Activated T-helper 2 cell treated with anti-CD3 and anti-CD28 coated beads, Interferon-gamma antibody, Interleukin-2, Interleukin-4, amounts not matched to agents 10 μg/mL and 5 μg/mL and 100 μg/mL, durations not matched to agents 14 hours and 24 hours and 36 hours (primary cell): ENCODE data around the gene HTR2B. TPM values are rescaled to one million over a fixed set of nuclear protein-coding genes. Genes with fewer than 3 reads are reported as not detected.
A peak's percentile ranks its signal among the peaks of the same experiment; 100 is the strongest.

Experiments
- DNase-seq: peaks from one replicate; pipeline ENCODE4 v3.0.0; 2021; ENCODE audit warnings: low spot score
- H3K27ac Mint-ChIP-seq: one replicate; pipeline ENCODE4 v1.8.0; 2021; ENCODE audit warnings: mixed read lengths
- H3K27me3 Mint-ChIP-seq: one replicate; pipeline ENCODE4 v1.8.0; 2021; ENCODE audit warnings: low read depth, mixed read lengths
- H3K36me3 Mint-ChIP-seq: one replicate; pipeline ENCODE4 v1.8.0; 2021; ENCODE audit warnings: low read depth, mixed read lengths
- H3K4me1 Mint-ChIP-seq: one replicate; pipeline ENCODE4 v1.8.0; 2021; ENCODE audit warnings: low read depth, mixed read lengths
- H3K4me3 Mint-ChIP-seq: one replicate; pipeline ENCODE4 v1.8.0; 2021; ENCODE audit warnings: low read depth, mild to moderate bottlenecking, moderate library complexity, mixed read lengths
- H3K9me3 Mint-ChIP-seq: one replicate; pipeline ENCODE4 v1.8.0; 2021; ENCODE audit warnings: mixed read lengths
- intact Hi-C: fragments of 100-400 bp; cut with micrococcal nuclease; formaldehyde crosslinking; loops from one replicate; pipeline ENCODE4 v1.15.1; 2023
- total RNA-seq: library from RNA; stranded (reverse); gene quantifications from 2 replicates; pipeline ENCODE4 v1.2.3, GENCODE V29; 2022

The HTR2B gene
- not detected in 2 replicates for total RNA-seq

- Mint-ChIP-seq H3K4me1 (peaks cover 48% of the 10 kb centered on the region), H3K4me3 (peak within 1 kb of the TSS; percentile 66), H3K36me3 (peaks cover 10% of the 10 kb centered on the region), H3K27ac (peak within 1 kb of the TSS; percentile 77), H3K9me3 (no peaks in the 10 kb centered on the region), H3K27me3 (no peaks in the 10 kb centered on the region)
- intact Hi-C loops, result loop anchor here (5.0 kb wide), 1 partner anchor 37 kb away; no protein-coding TSS in a partner anchor
- DNase-seq, result peak; percentile 27
These were observed at the start of gene HTR2B for GRCh38 chr2:231124838-231125568. HTR2B (minus strand) TSS chr2:231125042; CDS start chr2:231123764, 1,278 bp downstream.

DNA sequence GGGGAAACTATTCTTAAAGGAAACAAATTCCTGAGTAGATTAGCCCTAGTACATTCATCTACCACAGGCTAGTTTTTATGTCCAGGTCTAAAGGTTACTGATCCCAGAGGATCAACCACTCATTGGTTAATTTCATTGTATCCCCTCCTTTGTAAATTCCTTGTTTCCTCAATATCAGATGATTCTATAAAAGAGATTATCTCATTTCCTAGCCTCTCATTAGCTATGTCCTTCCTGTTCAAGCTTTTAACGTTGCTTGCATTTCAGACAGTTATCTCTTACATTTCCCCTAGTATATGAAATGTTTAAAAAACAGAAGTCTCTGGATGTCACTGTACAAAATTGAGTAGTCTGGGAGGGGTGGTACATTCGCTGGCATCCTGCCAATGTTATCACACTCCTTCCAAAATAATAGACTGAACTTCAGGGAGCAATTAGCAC is 49.4 kb upstream of the HTR2B start:
- no peak for DNase-seq
- Mint-ChIP-seq H3K36me3 (peaks cover 58% of the 10 kb centered on the region), H3K27me3 (no peaks in the 10 kb centered on the region), H3K27ac (no peak overlapping the region), H3K4me1 (peaks cover 8% of the 10 kb centered on the region), H3K9me3 (no peaks in the 10 kb centered on the region), H3K4me3 (no peak overlapping the region)
- intact Hi-C loops, result no loop called here

GRCh38 chr2:231172025-231172424 is 47.2 kb upstream of the HTR2B start:
- intact Hi-C loops, result no loop called here
- Mint-ChIP-seq H3K36me3 (peaks cover 74% of the 10 kb centered on the region), H3K27ac (no peak overlapping the region), H3K4me1 (peaks cover 22% of the 10 kb centered on the region), H3K9me3 (no peaks in the 10 kb centered on the region), H3K27me3 (no peaks in the 10 kb centered on the region), H3K4me3 (no peak overlapping the region)
- DNase-seq, result no peak

- no peak for DNase-seq
- peaks cover 26% of the 10 kb centered on the region for H3K4me1 Mint-ChIP-seq
- no peak overlapping the region for H3K27ac Mint-ChIP-seq
- intact Hi-C loops, result no loop called here
- no peaks in the 10 kb centered on the region for H3K27me3 Mint-ChIP-seq
- no peak overlapping the region for H3K4me3 Mint-ChIP-seq
- H3K9me3 Mint-ChIP-seq, result no peaks in the 10 kb centered on the region
- peaks cover 81% of the 10 kb centered on the region for H3K36me3 Mint-ChIP-seq
These were observed 45.2 kb upstream of the HTR2B start for GRCh38 chr2:231170055-231170454.

DNA sequence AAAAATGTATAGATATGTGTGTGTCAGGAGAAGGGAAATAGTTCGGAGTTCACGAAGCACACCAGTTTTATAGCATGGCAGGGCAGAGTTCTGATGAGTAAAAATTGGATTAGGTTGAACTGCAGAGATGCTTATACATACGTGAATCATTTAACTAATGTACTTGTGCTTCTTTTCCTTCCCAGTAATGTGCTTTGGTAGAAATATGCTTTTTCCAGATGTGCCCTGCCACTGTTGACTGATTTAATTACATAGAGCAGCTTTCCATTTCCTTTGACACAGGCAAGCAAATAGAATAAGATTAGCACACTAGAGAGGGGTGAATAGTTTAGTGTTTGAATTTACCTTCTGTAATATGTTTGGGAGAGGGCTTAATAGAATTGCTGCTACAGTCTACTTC is 44.6 kb upstream of the HTR2B start:
- intact Hi-C loops, result loop anchor here (5.0 kb wide), 1 partner anchor 67 kb away; no protein-coding TSS in a partner anchor
- Mint-ChIP-seq H3K27me3 (no peaks in the 10 kb centered on the region), H3K36me3 (peaks cover 82% of the 10 kb centered on the region)

GRCh38 chr2:231168460-231169139 is 43.8 kb upstream of the HTR2B start:
- H3K27me3 Mint-ChIP-seq, result no peaks in the 10 kb centered on the region
- no peak for DNase-seq
- H3K27ac Mint-ChIP-seq, result peak overlapping the region; percentile 83
- H3K4me3 Mint-ChIP-seq, result no peak overlapping the region
- H3K36me3 Mint-ChIP-seq, result peaks cover 80% of the 10 kb centered on the region
- H3K4me1 Mint-ChIP-seq, result peaks cover 26% of the 10 kb centered on the region
- intact Hi-C loops, result loop anchor here (5.0 kb wide), 1 partner anchor 66 kb away; no protein-coding TSS in a partner anchor
- H3K9me3 Mint-ChIP-seq, result no peaks in the 10 kb centered on the region

More for the DNA sequence above, 44.6 kb upstream of the HTR2B start:
- H3K4me1 Mint-ChIP-seq, result peaks cover 26% of the 10 kb centered on the region
- DNase-seq, result no peak
- H3K27ac Mint-ChIP-seq, result no peak overlapping the region
- no peaks in the 10 kb centered on the region for H3K9me3 Mint-ChIP-seq
- no peak overlapping the region for H3K4me3 Mint-ChIP-seq

GRCh38 chr2:231167745-231168459 is 43.1 kb upstream of the HTR2B start:
- Mint-ChIP-seq H3K4me1 (peaks cover 29% of the 10 kb centered on the region), H3K4me3 (no peak overlapping the region), H3K27me3 (no peaks in the 10 kb centered on the region), H3K27ac (peak overlapping the region; percentile 83), H3K9me3 (no peaks in the 10 kb centered on the region), H3K36me3 (peaks cover 83% of the 10 kb centered on the region)
- no peak for DNase-seq
- intact Hi-C loops, result loop anchor here (5.0 kb wide), 1 partner anchor 66 kb away; no protein-coding TSS in a partner anchor

DNA sequence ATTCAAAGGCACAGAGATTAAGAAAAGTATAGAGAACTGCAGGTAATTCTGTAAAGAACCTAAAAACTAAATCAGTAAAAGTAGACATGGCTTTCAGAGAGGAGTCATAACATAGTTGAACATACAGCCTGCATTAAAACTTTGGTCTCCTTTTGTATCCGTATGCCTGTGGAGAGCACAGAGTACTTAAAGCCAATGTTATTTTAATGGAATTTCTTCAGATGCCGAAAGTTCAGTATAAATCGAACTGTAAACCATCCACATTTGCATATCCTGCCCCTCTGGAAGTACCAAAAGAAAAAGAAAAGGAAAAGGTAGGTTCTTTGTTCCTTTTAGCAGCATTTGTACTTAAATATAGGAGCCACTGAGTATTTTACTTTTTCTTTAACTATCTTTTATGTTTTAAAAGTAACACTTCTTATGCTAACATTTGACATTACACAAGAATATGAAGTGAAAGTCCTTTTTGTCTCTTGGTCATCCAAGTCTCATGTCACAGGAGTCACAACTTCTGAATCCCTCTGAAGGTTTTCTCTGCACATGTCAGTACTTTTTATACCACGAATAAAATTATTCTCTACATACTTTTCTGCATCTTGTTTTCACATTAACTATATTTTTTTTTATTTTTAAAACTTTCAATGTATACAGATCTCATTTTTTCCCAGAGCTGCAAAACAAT is 38.7 kb upstream of the HTR2B start:
- H3K27ac Mint-ChIP-seq, result peak overlapping the region; percentile 3

GRCh38 chr2:231163011-231163410 is 38.2 kb upstream of the HTR2B start:
- Mint-ChIP-seq H3K36me3 (peaks cover 56% of the 10 kb centered on the region), H3K27ac (peak overlapping the region; percentile 3), H3K4me3 (no peak overlapping the region), H3K9me3 (no peaks in the 10 kb centered on the region), H3K4me1 (peaks cover 36% of the 10 kb centered on the region), H3K27me3 (no peaks in the 10 kb centered on the region)
- no peak for DNase-seq
- intact Hi-C loops, result loop anchor here (5.0 kb wide), 1 partner anchor 36 kb away; the partner anchor contains the start of gene HTR2B

More for the DNA sequence above, 38.7 kb upstream of the HTR2B start:
- no peak for DNase-seq
- Mint-ChIP-seq H3K27me3 (no peaks in the 10 kb centered on the region), H3K4me1 (peaks cover 41% of the 10 kb centered on the region), H3K9me3 (no peaks in the 10 kb centered on the region), H3K36me3 (peaks cover 62% of the 10 kb centered on the region), H3K4me3 (no peak overlapping the region)
- intact Hi-C loops, result loop anchor here (5.0 kb wide), 1 partner anchor 36 kb away; the partner anchor contains the start of gene HTR2B

- H3K4me1 Mint-ChIP-seq, result peaks cover 25% of the 10 kb centered on the region
- peaks cover 47% of the 10 kb centered on the region for H3K36me3 Mint-ChIP-seq
- no peaks in the 10 kb centered on the region for H3K27me3 Mint-ChIP-seq
- no peaks in the 10 kb centered on the region for H3K9me3 Mint-ChIP-seq
- peak overlapping the region; percentile 1 for H3K4me3 Mint-ChIP-seq
- DNase-seq, result no peak
- intact Hi-C loops, result loop anchor here (1.0 to 5.0 kb wide), 2 partner anchors 35 to 94 kb away; partner anchors contain the start of gene HTR2B
- H3K27ac Mint-ChIP-seq, result peak overlapping the region; percentile 73
These were observed 37.1 kb upstream of the HTR2B start for GRCh38 chr2:231161877-231162329.

DNA sequence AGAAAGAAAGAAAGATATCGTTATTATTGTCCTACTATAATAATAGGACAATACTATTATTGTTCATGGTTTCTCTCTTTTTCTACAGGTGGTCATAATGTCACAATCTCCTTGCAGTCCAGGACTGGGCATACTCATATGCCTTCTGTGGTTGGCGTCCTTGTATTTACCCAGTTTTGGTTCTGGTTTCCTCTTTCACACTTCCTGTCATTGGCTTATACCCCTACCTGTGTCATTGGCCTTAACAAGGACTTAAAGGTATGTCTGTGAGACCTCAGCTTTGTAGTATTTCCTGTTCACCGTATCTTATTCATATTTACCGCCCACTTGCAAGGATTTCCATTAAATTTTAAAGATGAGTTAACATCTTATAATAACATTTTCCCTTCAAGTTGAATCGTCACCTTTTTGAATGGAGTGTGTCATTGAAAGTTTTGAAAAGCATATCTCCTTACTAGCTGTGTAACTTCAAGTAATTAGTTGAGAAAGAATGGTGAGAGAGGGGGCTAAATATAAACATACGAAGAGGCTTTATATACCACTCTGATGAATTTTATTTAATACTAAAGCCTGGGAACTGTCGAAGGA is 36.5 kb upstream of the HTR2B start:
- Mint-ChIP-seq H3K36me3 (peaks cover 43% of the 10 kb centered on the region), H3K27me3 (no peaks in the 10 kb centered on the region), H3K4me1 (peaks cover 21% of the 10 kb centered on the region), H3K9me3 (no peaks in the 10 kb centered on the region), H3K4me3 (no peak overlapping the region), H3K27ac (peak overlapping the region; percentile 73)
- DNase-seq, result no peak
- intact Hi-C loops, result loop anchor here (1.0 to 5.0 kb wide), 2 partner anchors 34 to 93 kb away; partner anchors contain the start of gene HTR2B
